ENCODE results near the gene ZBTB32.
"Not testable (repeated sequence)": the region's sequence is repeated elsewhere in the genome, so short reads cannot be mapped to it uniquely, and the experiment has no call there.

ZBTB32 gene, protein sequence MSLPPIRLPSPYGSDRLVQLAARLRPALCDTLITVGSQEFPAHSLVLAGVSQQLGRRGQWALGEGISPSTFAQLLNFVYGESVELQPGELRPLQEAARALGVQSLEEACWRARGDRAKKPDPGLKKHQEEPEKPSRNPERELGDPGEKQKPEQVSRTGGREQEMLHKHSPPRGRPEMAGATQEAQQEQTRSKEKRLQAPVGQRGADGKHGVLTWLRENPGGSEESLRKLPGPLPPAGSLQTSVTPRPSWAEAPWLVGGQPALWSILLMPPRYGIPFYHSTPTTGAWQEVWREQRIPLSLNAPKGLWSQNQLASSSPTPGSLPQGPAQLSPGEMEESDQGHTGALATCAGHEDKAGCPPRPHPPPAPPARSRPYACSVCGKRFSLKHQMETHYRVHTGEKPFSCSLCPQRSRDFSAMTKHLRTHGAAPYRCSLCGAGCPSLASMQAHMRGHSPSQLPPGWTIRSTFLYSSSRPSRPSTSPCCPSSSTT

DNA sequence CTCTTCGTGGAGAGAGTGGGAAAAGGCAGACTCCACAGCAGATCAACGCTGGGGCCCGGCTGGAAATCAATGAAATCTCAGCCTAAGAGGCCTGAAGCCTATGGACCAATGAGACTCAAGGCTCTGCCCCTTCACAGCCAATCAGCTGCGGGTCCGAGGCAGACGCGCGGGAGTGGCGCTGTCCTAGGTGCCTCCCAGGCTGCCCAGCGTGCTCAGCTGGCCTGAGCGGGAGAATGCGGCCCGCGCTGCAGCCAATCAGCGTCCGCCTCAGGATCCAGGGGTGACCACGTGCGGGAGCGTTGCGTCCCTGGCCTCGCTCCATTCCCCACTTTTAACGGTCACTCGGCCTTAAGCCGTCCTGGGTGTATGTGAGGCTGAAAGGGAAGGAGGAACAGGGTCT lies at the start of gene ZBTB32:
ZBTB32 (plus strand) TSS at position 341 of the 400 bp plus-strand sequence. CDS start 10,069 bp downstream, outside the sequence.
- no peak for DNase-seq (ENCODE audit: extremely low read depth in 1 of 2, low read depth in 1 of 2)

DNA sequence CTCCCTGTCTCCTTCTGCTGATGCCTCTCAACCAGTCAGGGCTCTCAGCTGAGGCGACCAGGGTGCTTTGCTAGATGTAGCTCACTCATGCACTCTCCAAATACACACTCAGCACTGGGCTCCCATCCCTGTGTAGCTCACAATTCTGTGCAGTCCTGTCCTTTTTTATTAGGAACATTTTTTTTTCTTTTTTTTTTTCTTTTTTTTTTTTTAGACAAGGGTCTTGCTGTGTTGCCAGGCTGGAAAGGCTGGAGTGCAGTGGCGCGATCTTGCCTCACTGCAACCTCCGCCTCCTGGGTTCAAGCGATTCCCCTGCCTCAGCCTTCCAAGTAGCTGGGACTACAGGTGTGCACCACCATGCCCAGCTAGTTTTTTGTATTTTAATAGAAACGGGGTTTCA lies 49.5 kb upstream of the ZBTB32 start:
- DNase-seq (ENCODE audit: extremely low read depth in 1 of 2, low read depth in 1 of 2) = not testable (repeated sequence)

DNA sequence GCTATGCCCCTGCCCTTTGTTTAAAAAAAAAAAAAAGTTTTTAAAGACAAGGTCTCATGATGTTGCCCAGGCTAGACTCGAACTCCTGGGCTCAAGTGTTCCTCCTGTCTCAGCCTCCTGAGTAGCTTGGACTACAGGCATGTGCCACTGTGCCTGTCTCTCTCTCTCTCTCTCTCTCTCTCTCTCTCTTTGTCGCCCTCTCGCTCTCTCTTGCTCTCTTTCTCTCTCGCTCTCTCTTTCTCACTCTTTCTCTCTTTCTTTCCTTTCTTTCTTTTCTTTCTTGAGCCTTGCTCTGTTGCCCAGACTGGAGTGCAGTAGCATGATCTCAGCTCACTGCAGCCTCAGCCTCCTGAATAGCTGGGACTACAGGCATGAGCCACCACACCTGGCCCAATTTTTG lies 48.8 kb upstream of the ZBTB32 start:
- DNase-seq (ENCODE audit: extremely low read depth in 1 of 2, low read depth in 1 of 2) = no peak

DNA sequence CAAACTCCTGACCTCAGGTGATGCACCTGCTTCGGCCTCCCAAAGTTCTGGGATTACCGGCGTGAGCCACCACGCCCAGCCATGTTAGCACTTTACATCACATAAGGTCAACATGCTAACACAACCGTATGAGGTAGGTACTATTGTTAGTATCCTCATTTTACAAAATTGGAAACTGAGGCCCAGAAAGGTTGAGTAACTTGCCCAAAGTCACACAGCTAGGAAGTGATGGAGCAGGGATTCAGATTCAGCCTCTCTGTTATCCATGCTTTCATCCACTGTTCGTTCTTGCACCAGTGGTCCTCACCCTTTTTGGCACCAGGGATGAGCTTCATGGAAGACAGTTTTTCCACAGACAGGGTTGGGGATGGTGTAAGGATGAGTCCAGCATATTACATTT lies 47.7 kb upstream of the ZBTB32 start:
- DNase-seq (ENCODE audit: extremely low read depth in 1 of 2, low read depth in 1 of 2) = no peak

DNA sequence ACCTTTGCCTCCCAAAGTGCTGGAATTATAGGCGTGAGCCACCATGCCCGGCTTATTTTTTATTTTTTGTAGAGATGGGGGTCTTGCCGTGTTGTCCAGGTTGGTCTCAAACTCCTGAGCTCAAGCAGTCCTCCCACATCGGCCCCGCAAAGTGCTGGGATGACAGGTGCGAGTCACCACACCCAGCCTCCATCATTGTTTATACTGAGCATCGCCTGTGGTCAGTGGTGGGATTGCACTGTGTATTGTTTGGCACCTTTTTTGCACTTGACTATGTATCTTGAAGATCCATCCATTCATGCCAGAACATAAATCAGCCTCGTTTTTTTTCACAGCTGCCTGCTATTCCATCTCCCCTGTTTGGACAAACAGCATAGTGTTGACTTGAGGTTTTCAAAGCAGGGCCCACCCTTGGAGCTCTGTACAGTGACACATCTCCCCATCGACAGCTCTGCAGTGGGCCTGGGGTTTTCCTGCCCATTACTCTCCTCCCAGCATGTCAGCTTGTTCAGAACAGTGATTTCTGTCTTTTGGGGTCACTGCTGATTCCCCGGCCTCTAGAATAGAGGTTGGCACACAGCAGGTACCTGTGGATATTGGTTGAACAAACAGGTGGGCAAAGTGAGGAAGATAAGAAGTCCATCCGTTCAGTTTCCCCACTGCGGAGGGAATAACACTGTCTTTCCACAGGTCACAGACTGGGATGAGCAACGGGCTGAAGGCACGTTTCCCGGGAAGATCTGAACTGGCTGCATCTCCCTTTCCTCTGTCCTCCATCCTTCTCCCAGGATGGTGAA lies 46.3 kb upstream of the ZBTB32 start:
- no peak for DNase-seq (ENCODE audit: extremely low read depth in 1 of 2, low read depth in 1 of 2)

DNA sequence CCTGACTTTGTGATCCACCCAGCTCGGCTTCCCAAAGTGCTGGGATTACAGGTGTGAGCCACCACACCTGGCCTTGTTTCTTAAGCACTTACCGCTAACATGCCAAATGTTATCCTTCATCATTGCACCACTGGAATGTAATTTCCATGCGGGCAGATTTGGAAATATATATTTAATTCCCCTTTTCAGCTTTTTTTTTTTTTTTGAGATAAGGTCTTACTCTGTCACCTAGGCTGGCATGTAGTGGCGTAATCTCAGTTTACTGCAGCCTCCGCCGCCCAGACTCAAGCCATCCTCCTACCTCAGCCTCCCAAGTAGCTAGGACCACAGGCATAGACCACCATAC lies 42.4 kb upstream of the ZBTB32 start:
- DNase-seq (ENCODE audit: extremely low read depth in 1 of 2, low read depth in 1 of 2) = no peak

DNA sequence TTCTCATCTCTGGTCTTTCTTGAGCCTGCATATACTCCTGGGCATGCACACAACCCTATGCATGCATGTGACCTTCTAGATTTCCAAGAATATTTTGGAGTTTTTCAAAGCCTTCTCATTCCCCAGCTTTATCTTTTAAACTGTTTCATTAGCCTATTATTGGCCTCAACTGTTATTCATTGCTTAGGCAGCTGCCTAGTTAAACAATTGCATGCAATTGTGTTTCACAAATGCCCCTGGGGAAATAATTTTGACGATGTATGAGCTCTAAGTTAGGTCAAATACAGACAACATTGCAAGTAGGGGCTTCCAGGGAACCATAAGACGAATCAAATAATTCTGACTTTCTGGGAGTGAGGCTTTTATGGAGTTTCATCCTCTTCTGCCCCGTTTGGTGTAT lies 40.4 kb upstream of the ZBTB32 start:
- no peak for DNase-seq (ENCODE audit: extremely low read depth in 1 of 2, low read depth in 1 of 2)

DNA sequence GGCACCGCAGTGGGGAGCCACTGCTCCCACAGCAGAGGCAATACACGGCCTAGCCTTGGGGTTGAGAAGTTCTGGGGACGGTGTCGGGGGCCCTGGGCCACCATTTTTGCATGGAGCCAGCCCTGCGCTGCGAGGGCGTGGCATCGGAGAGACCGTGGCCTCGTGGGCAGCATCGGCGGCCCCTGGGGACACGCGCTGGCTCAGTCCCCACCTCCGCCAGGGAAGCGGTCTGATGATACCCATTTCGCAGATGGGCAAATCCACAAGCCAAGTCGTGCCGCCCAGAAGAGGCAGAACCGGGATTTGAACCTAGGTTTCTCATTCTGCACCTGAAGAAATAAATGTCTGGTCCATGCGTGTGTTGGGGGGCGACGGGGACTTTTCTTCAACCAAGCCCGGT lies 39.2 kb upstream of the ZBTB32 start:
- no peak for DNase-seq (ENCODE audit: extremely low read depth in 1 of 2, low read depth in 1 of 2)

DNA sequence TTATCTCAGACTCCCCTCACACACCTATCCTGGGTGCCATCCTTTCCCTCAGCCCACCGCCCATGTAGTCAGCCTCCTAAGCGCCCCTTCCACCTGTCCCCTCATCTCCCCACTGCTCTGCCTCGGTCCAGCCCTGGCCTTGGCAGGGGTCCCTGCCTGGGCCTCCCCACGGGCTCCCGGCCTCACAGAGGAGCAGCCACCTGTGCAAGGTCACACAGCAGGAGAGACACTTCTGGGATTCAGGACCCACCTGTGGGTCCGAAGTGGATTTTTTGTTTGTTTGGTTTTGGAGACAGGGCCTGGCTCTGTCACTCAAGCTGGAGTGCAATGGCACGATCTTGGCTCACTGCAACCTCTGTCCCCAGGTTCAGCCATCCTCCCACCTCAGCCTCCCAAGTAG lies 38.8 kb upstream of the ZBTB32 start:
- DNase-seq (ENCODE audit: extremely low read depth in 1 of 2, low read depth in 1 of 2) = no peak

DNA sequence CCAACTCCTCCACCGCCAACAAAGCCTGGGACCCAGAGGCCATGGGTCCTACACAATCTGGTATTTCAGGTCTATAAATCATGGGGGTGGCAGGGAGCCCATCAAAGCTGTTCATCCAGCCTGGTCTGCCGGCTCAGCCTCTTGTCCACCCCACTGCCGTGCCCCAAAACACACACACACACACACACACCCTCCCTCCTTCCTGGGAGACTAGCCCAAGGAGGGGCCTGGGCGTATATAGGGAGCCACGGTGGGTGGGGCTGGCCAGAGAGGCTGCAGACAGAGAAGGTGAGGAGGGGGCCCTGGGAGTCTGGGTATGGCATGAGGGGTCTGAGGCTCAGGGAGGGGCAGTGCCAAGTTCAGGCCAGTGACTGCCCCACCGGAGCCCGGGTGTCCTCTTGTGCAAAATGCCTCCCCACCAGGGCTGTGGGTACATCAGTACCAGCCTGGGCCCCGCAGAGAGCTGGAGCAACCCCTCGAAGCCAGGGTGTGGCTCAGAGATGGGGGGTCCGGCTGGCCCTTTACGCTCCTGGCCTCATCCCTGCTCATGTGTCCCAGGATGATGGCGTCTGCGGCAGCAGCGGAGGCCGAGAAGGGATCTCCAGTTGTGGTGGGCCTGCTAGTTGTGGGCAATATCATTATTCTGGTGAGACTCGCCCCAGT lies 38.0 kb upstream of the ZBTB32 start, which contains the start of gene UPK1A:
UPK1A (plus strand) TSS at position 267 of the 663 bp plus-strand sequence; CDS start at position 563, 296 bp downstream.
- DNase-seq (ENCODE audit: extremely low read depth in 1 of 2, low read depth in 1 of 2) = no peak

DNA sequence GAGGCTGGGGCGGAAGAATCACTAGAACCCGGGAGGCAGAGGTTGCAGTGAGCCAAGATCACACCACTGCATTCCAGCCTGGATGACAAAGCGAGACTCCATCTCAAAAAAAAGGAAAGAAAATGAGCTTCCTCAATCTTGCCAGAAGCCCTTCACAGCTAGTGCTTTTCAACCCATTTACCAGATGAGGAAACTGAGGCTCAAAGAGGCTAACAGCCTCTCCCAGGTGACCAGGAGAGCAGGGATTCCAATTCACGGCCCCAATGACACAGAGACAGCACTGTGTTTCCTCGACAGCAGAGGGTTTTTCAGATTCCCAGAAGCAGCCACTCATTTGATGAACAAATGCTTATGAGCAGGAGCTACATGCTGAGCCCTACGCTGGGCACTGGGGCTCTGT lies 34.8 kb upstream of the ZBTB32 start:
- DNase-seq (ENCODE audit: extremely low read depth in 1 of 2, low read depth in 1 of 2) = no peak

DNA sequence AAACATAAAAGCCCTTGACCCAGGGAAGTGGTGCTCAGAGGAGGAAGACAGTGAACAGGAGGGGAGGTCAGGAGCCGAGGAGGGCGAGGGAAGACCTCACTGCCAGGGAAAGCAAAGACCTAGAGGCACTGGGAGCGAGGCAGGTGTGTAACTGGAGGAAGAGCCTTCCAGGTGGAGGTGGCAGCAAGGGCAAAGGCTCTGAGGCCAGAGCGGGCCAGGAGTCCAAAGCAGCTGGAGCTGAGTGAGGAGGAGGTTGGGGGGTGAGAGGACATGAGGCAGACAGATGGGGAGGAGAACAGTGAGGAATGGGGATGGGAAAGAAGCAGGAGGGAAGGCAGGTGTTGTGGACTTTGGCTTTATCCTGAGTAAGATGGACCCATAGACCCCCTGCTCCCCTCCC lies 34.4 kb upstream of the ZBTB32 start:
- DNase-seq (ENCODE audit: extremely low read depth in 1 of 2, low read depth in 1 of 2) = no peak

DNA sequence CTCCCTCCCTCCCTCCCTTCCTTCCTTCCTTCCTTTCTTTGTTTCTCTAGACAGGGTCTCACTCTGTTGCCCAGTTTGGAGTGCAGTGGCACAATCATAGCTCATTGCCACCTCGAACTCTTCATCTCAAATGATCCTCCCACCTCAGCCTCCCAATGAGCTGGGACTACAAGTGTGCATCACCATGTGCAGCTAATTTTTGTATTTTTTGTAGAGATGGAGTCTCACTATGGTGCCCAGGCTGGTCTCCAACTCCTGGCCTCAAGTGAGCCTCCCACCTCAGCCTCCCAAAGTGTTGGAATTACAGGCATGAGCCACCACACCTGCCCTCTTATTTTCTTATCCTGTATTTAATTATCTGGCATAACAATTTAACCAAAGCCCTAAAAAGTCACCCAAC lies 33.7 kb upstream of the ZBTB32 start:
- DNase-seq (ENCODE audit: extremely low read depth in 1 of 2, low read depth in 1 of 2) = no peak

DNA sequence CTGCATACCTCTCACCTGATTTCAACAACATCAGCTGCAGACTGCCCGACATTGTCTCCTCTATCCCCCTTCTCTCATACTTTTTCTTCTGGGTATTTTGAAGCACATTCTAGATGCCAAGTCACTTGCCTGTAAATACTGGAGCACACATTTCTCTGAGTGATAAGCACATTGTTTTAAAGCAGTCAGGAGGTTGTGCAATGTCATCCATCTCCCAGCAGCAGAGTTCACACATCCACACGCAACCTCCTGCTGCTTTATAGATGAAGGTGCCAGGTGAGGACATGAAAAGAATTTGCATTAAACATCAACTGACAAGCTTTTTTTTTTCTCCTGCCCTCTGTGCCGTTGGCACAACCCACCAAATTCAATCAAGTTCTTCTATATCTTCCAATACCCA lies 32.5 kb upstream of the ZBTB32 start:
- no peak for DNase-seq (ENCODE audit: extremely low read depth in 1 of 2, low read depth in 1 of 2)

DNA sequence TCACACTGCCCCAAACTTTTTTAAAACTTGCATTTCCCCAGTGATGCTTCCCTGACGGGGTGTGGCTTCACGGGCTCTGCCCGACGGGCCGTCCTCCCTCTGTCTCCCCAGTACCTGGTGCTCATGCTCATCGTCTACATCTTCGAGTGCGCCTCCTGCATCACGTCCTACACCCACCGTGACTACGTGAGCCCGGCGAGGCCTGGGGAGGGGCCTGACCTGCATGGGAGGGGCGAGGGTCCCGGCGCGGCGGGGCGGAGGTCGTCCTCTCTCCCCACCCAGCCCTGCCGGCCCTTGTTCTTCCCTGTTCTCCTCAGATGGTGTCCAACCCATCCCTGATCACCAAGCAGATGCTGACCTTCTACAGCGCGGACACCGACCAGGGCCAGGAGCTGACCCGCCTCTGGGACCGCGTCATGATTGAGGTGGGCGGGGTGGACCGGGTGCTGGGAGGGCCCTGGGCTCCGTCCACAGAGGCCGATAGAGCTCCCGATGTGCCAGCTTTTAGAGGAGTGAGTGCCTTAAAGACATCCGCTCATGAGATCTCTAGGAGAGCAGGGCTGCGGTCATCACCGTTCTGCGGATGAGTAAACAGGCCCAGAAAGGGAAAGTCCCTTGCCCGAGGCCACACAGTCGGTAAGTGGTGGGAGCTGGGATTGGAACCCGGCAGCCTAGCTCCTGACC lies 31.1 kb upstream of the ZBTB32 start:
- DNase-seq (ENCODE audit: extremely low read depth in 1 of 2, low read depth in 1 of 2) = peak; percentile 29 to 53

DNA sequence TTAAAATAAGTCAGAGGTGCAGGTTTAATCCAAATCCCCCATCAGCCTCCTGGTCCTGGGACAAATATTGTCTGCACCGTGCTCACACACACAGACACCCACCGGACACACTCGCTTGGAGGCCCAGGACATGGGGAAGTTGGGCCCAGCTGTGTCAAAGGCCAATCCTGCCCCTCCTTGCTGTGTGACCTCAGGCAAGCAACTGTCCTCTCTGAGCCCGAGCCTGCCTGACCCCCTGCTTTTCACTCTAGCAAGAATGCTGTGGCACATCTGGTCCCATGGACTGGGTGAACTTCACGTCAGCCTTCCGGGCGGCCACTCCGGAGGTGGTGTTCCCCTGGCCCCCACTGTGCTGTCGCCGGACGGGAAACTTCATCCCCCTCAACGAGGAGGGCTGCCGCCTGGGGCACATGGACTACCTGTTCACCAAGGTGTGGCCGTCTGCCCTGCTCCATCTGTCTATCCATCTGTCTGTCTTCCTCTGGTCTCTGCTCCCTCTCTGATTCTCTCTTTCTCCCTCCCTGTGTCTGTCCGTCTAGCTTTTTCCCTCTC lies 28.7 kb upstream of the ZBTB32 start:
- DNase-seq (ENCODE audit: extremely low read depth in 1 of 2, low read depth in 1 of 2) = no peak

DNA sequence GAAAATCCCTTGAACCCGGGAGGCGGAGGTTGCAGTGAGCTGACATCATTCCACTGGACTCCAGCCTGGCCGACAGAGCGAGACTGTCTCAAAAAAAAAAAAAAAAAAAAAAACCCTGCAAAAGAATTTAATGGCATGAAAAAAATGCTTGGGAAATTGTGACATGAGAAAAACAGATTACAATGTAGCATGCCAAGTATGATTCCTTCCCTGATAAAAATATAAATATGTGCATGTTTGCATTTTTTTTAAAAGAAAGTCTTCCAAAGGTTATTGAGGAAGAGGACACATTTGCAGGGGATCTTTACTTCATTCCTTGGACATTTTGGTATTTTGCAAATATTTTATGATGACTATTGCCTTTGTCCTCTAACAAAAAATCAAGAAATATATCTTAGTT lies 14.5 kb upstream of the ZBTB32 start:
- no peak for DNase-seq (ENCODE audit: extremely low read depth in 1 of 2, low read depth in 1 of 2)

DNA sequence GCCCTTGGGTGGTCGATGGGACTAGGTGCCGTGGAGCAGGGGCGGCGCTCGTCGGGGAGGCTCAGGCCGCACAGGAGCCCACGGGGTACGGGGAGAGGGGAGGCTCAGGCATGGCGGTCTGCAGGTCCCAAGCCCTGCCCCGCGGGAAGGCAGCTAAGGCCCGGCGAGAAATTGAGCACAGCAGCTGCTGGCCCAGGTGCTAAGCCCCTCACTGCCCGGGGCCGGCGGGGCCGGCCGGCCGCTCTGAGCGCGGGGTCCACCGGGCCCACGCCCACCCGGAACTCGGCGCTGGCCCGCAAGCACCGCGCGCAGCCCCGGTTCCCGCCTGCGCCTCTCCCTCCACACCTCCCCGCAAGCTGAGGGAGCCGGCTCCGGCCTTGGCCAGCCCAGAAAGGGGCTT lies 13.3 kb upstream of the ZBTB32 start:
- DNase-seq (ENCODE audit: extremely low read depth in 1 of 2, low read depth in 1 of 2) = not testable (repeated sequence)

DNA sequence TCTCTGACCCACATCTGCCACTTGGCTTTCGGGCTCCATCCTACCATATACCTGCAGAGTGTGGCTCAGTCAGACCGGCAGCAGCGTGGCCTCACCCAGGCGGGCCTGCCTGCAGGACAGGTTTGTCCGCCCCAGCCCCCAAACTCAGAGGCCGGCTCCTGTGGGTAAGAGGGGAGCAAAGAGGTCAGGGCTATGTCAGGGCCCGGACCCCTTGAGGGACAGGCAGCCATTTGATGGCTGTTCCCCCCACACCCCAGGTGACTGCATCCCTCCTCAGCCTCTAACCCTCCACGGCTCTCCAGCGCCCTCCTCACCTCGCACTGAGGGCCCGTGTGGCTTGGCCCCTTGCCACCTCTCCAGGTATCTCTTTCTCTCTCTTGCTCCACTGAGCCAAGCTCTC lies 12.3 kb upstream of the ZBTB32 start:
- no peak for DNase-seq (ENCODE audit: extremely low read depth in 1 of 2, low read depth in 1 of 2)

DNA sequence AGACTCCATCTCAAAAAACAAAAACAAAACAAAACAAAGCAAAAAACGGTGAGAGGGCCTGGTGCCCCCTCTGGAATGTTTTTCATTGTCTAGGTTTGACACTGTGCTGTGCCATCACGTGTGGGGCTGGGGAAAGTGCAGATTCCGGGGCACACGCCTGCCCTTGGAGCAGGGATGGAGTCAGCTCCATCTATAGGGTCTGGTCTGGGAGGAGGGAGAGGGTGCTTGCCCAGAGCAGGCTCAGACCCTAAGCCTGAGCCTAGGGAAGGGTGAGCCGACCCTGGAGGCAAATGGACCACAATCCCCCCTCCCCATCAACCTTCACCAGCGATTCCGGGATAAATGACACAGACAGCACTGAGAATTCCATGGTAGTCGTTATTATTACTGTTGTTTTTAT lies 10.9 kb upstream of the ZBTB32 start:
- DNase-seq (ENCODE audit: extremely low read depth in 1 of 2, low read depth in 1 of 2) = no peak

All from stimulated activated CD8-positive, alpha-beta memory T cell treated with anti-CD3 and anti-CD28 coated beads, Interleukin-7, amount 100 ng/mL, for 48 hours (primary cell).